ENCODE results near the gene ABCB8.
A peak's percentile ranks its signal among the peaks of the same experiment; 100 is the strongest.

The ABCB8 gene

GRCh38 chr7:151062111-151062398 is 33.8 kb downstream of the ABCB8 start:
- ChIA-PET CTCF (no interaction called here), POLR2A (interaction anchor here (1.5 to 1.9 kb wide), 2 partner anchors 19 to 21 kb away, joined by 5 to 8 read pairs; partner anchors contain the start of genes FASTK and TMUB1)
- no peak for DNase-seq (ENCODE audit: extremely low spot score)
- TF ChIP-seq L3MBTL2 (conservative IDR thresholded peaks at IDR 0.05), result no peak
- TF ChIP-seq, protein P1, sequence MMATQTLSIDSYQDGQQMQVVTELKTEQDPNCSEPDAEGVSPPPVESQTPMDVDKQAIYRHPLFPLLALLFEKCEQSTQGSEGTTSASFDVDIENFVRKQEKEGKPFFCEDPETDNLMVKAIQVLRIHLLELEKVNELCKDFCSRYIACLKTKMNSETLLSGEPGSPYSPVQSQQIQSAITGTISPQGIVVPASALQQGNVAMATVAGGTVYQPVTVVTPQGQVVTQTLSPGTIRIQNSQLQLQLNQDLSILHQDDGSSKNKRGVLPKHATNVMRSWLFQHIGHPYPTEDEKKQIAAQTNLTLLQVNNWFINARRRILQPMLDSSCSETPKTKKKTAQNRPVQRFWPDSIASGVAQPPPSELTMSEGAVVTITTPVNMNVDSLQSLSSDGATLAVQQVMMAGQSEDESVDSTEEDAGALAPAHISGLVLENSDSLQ (IDR thresholded peaks at IDR 0.05), result no peak

DNA sequence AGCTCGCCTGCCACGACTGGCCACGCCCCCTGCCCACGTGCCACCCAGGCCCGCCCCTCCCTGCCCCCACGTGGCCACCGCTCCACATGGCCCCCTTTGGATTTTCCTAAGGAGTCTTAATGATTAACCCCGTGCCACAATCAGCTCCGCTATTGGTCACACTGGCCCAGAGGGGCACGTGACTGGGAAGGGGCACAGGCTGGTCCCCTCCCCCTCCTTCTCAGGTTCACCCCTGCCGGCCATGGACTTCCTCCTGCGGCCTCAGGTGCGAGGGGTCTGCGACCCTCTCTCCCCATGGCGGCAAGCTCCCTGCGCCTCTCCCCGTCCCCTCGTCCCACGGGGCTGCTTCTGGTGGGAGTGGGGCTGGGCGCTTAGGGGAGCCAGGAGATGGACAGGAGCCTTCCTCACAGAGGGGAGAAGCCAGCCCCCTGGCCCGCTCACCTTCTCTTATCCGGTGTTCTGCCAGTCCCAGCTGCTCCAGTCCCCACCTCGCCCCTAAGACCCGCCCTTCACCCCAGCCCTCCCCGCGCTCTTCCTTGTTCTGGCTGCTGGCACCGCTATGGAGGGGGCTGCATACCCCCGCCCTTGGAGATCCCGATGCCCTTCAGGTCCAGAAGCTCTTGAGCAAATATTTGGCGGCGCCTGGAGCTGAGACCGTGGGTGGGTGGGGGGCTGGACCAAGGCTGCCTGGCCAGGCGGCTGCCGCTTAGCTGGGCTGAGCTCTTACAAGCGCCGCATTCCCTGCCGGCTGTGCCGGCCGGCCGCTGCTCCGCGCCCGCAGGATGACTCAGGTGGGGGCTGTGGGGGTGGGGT is 34.4 kb downstream of the ABCB8 start:
- TF ChIP-seq ZNF384 (IDR thresholded peaks at IDR 0.05), result no peak
- CTCF ChIA-PET, result no interaction called here
- peak; percentile 57 for DNase-seq (ENCODE audit: extremely low spot score)

DNA sequence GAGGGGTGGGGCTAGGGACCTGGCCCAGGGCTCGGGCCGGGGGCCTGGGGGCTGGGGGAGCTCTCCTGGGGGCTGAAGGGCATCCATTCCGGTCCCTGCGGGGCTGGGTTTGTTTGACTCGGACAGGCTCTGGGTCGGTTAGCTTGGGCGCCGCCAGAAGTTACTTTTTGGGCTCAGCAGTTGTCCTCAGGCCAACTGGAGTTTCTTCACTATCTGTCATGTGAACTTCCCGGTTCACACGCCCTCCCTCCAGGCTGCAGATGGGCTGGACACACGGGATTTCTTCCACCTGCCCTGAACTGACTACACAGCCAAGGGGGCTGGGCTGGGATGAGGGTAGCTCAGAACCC is 34.9 kb downstream of the ABCB8 start:
- ChIA-PET POLR2A (interaction anchor here (0.9 to 1.9 kb wide), 5 partner anchors 10 to 34 kb away, joined by 3 to 8 read pairs (median 4); partner anchors contain the start of genes FASTK and TMUB1), CTCF (no interaction called here)
- TF ChIP-seq BHLHE40 (IDR thresholded peaks at IDR 0.05; ENCODE audit: borderline replicate concordance) (no peak), TARDBP (IDR thresholded peaks at IDR 0.05) (no peak), NFRKB (IDR thresholded peaks at IDR 0.05) (no peak), ZNF384 (IDR thresholded peaks at IDR 0.05) (no peak), LEF1 (IDR thresholded peaks at IDR 0.05; ENCODE audit: borderline replicate concordance) (no peak), HDGF (IDR thresholded peaks at IDR 0.05; ENCODE audit: borderline replicate concordance) (no peak)
- no peak for DNase-seq (ENCODE audit: extremely low spot score)

More for the DNA sequence above, 34.4 kb downstream of the ABCB8 start:
- POLR2A ChIA-PET, result interaction anchor here (0.9 to 1.9 kb wide), 5 partner anchors 10 to 33 kb away, joined by 3 to 8 read pairs (median 4); partner anchors contain the start of genes FASTK and TMUB1

DNA sequence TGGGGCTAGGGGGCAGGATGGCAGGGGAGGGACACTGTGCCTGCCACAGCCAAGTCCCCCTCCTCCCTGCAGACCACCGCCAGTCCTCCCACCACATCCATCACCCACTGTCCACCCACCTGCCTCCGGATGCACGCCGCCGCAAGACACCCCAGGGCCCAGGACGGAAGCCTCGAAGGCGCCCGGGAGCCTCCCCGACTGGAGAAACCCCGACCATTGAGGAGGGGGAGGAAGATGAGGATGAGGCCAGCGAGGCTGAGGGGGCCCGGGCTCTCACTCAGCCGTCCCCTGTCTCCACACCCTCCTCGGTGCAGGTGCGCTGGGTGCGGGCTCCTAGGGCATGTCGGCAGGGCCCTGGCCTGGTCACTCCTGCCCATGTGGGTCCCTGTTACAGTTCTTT is 36.2 kb downstream of the ABCB8 start:
- POLR2A ChIA-PET, result no interaction called here
- CTCF ChIA-PET, result no interaction called here

GRCh38 chr7:151064993-151065392 is 36.7 kb downstream of the ABCB8 start:
- no peak for DNase-seq (ENCODE audit: extremely low spot score)
- ChIA-PET POLR2A (no interaction called here), CTCF (interaction anchor here (0.7 kb wide), 1 partner anchor 54 kb away, joined by 3 read pairs; no protein-coding TSS in a partner anchor)
- TF ChIP-seq CTBP1 (IDR thresholded peaks at IDR 0.05; ENCODE audit: borderline replicate concordance), result no peak
- TF ChIP-seq FOXM1 (IDR thresholded peaks at IDR 0.05; ENCODE audit: borderline replicate concordance), result no peak
- TF ChIP-seq, protein P1 (IDR thresholded peaks at IDR 0.05), result no peak
- no peak for TF ChIP-seq BHLHE40 (IDR thresholded peaks at IDR 0.05; ENCODE audit: borderline replicate concordance)
- no peak for TF ChIP-seq HDGF (IDR thresholded peaks at IDR 0.05; ENCODE audit: borderline replicate concordance)
- TF ChIP-seq ZNF384 (IDR thresholded peaks at IDR 0.05), result no peak
- TF ChIP-seq L3MBTL2 (conservative IDR thresholded peaks at IDR 0.05), result no peak
- TF ChIP-seq FOXA1 (IDR thresholded peaks at IDR 0.05), result no peak
- no peak for TF ChIP-seq SP1 (IDR thresholded peaks at IDR 0.05)

More for the DNA sequence above, 36.2 kb downstream of the ABCB8 start:
- TF ChIP-seq ZNF384 (IDR thresholded peaks at IDR 0.05), result no peak
- TF ChIP-seq FOXA1 (IDR thresholded peaks at IDR 0.05), result no peak
- TF ChIP-seq SUZ12 (IDR thresholded peaks at IDR 0.05), result no peak
- TF ChIP-seq TARDBP (IDR thresholded peaks at IDR 0.05), result no peak
- TF ChIP-seq, protein P1 (IDR thresholded peaks at IDR 0.05), result no peak
- no peak for TF ChIP-seq CTBP1 (IDR thresholded peaks at IDR 0.05; ENCODE audit: borderline replicate concordance)
- TF ChIP-seq FOXK2 (IDR thresholded peaks at IDR 0.05), result no peak
- no peak for TF ChIP-seq BHLHE40 (IDR thresholded peaks at IDR 0.05; ENCODE audit: borderline replicate concordance)
- no peak for TF ChIP-seq L3MBTL2 (conservative IDR thresholded peaks at IDR 0.05)
- TF ChIP-seq NFRKB (IDR thresholded peaks at IDR 0.05), result no peak
- TF ChIP-seq HDGF (IDR thresholded peaks at IDR 0.05; ENCODE audit: borderline replicate concordance), result no peak
- TF ChIP-seq LEF1 (IDR thresholded peaks at IDR 0.05; ENCODE audit: borderline replicate concordance), result no peak
- no peak for TF ChIP-seq SP1 (IDR thresholded peaks at IDR 0.05)
- TF ChIP-seq FOXM1 (IDR thresholded peaks at IDR 0.05; ENCODE audit: borderline replicate concordance), result no peak
- TF ChIP-seq ARNT (IDR thresholded peaks at IDR 0.05), result no peak
- TF ChIP-seq ELF4 (IDR thresholded peaks at IDR 0.05), result no peak
- DNase-seq (ENCODE audit: extremely low spot score), result no peak

DNA sequence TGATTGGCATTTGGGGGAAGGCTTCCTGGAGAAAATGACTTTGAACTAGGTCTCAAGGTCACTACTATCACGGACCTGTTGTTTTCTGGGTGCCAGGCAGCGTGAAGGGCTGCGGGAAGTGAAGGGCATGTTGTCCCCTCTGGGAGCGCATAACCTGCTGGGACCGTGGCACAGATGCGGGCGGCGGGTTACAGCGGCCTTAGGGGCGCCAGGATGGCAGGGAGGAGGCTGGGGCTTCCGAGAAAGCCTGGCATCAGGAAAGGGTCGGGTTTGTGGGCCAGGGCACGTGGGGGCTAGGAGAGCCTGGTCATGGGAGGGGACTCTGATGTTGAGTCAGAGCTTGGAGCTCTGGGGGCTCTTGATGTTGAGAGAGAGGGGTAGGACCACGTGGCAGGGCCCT is 37.3 kb downstream of the ABCB8 start:
- ChIA-PET CTCF (interaction anchor here (0.7 kb wide), 1 partner anchor 54 kb away, joined by 3 read pairs; no protein-coding TSS in a partner anchor), POLR2A (interaction anchor here (0.8 kb wide), 1 partner anchor 15 kb away, joined by 3 read pairs; the partner anchor contains the start of gene FASTK)
- TF ChIP-seq NFRKB (IDR thresholded peaks at IDR 0.05) (no peak), HDGF (IDR thresholded peaks at IDR 0.05; ENCODE audit: borderline replicate concordance) (no peak), TARDBP (IDR thresholded peaks at IDR 0.05) (no peak), L3MBTL2 (conservative IDR thresholded peaks at IDR 0.05) (no peak), FOXM1 (IDR thresholded peaks at IDR 0.05; ENCODE audit: borderline replicate concordance) (no peak), SP1 (IDR thresholded peaks at IDR 0.05) (no peak), CTBP1 (IDR thresholded peaks at IDR 0.05; ENCODE audit: borderline replicate concordance) (no peak), ZNF384 (IDR thresholded peaks at IDR 0.05) (no peak), ARNT (IDR thresholded peaks at IDR 0.05) (no peak)
- TF ChIP-seq, protein P1 (IDR thresholded peaks at IDR 0.05), result no peak
- DNase-seq (ENCODE audit: extremely low spot score), result no peak
